Keratinocyte (primary cell): ENCODE results near the gene ALS2CL. TPM values are rescaled to one million over a fixed set of nuclear protein-coding genes. Genes with fewer than 3 reads are reported as not detected.

Experiments
- DNase-seq: peaks from one replicate; pipeline ENCODE4 v3.0.0-alpha.2; 2011; ENCODE audit warnings: low read depth, missing footprints, low spot score
- FAIRE-seq: peaks from 2 replicates; lab custom pipeline; 2011; peaks lifted over from hg19 to GRCh38; lab: Jason Lieb, UNC
- H2AFZ ChIP-seq: 2 replicates; pipeline ENCODE4 v1.6.0; 2012; ENCODE audit warnings: low read length, control low read depth, inconsistent platforms; ENCODE audit not compliant: control insufficient read depth
- H3K27ac ChIP-seq: 2 replicates; pipeline ENCODE4 v1.5.1; 2011; ENCODE audit warnings: low read length; ENCODE audit not compliant: control insufficient read depth, insufficient read depth
- H3K27me3 ChIP-seq: 3 replicates; pipeline ENCODE4 v1.6.0; 2011; ENCODE audit warnings: low read length; ENCODE audit not compliant: control insufficient read depth, insufficient read depth; ENCODE audit errors: extremely low read depth
- H3K36me3 ChIP-seq, 2 experiments: 2 replicates in 1 of 2; 3 replicates in 1 of 2; pipeline ENCODE4 v1.5.1; 2011; ENCODE audit warnings: low read length in 2 of 2, mild to moderate bottlenecking in 1 of 2; ENCODE audit not compliant: control insufficient read depth in 2 of 2, insufficient read depth in 2 of 2; ENCODE audit errors: extremely low read depth in 1 of 2
- H3K4me1 ChIP-seq: 3 replicates; pipeline ENCODE4 v1.5.1; 2011; ENCODE audit warnings: low read length; ENCODE audit not compliant: control insufficient read depth, insufficient read depth; ENCODE audit errors: extremely low read depth
- H3K4me2 ChIP-seq: 3 replicates; pipeline ENCODE4 v1.6.0; 2011; ENCODE audit warnings: low read depth, low read length; ENCODE audit not compliant: control insufficient read depth, insufficient read depth; ENCODE audit errors: extremely low read depth
- H3K4me3 ChIP-seq, 3 experiments: fragments of 200-600 bp in 1 of 3; sonication (generic) in 1 of 3; 2 replicates in 2 of 3; 3 replicates in 1 of 3; pipeline ENCODE4 v1.5.1; 2011 to 2016; ENCODE audit warnings: low read length in 3 of 3, mild to moderate bottlenecking in 3 of 3, control low read depth in 2 of 3, inconsistent platforms in 1 of 3, low read depth in 1 of 3, mixed read lengths in 1 of 3, mixed run types in 1 of 3, moderate library complexity in 1 of 3; ENCODE audit not compliant: control insufficient read depth in 2 of 3, insufficient read depth in 2 of 3; ENCODE audit errors: extremely low read depth in 1 of 3
- H3K79me2 ChIP-seq: 2 replicates; pipeline ENCODE4 v1.6.0; 2012; ENCODE audit warnings: low read length; ENCODE audit not compliant: control insufficient read depth, insufficient read depth
- H3K9ac ChIP-seq: 3 replicates; pipeline ENCODE4 v1.6.0; 2011; ENCODE audit warnings: low read length; ENCODE audit not compliant: control insufficient read depth, insufficient read depth; ENCODE audit errors: extremely low read depth
- H3K9me1 ChIP-seq: 3 replicates; pipeline ENCODE4 v1.6.0; 2011; ENCODE audit warnings: low read length; ENCODE audit not compliant: control insufficient read depth, insufficient read depth; ENCODE audit errors: extremely low read depth
- H3K9me3 ChIP-seq: 2 replicates; pipeline ENCODE4 v1.5.1; 2012; ENCODE audit warnings: low read depth, low read length; ENCODE audit not compliant: control insufficient read depth
- H4K20me1 ChIP-seq: 3 replicates; pipeline ENCODE4 v1.6.0; 2011; ENCODE audit warnings: low read length; ENCODE audit not compliant: control insufficient read depth, insufficient read depth; ENCODE audit errors: extremely low read depth
- CTCF ChIP-seq, 3 experiments: IDR thresholded peaks in 1 of 3; conservative IDR thresholded peaks in 1 of 3; optimal IDR thresholded peaks in 1 of 3; 2 replicates in 2 of 3; 3 replicates in 1 of 3; pipeline versions ENCODE3 to v1.5.1; 2011; ENCODE audit warnings: low read length in 3 of 3, mild to moderate bottlenecking in 3 of 3, moderate library complexity in 2 of 3, control low read depth in 1 of 3, inconsistent platforms in 1 of 3; ENCODE audit not compliant: insufficient read depth in 2 of 3; ENCODE audit errors: extremely low read depth in 1 of 3
- EZH2 ChIP-seq: IDR thresholded peaks from one replicate; pipeline ENCODE4 v1.6.1; 2012; ENCODE audit warnings: inconsistent platforms, mild to moderate bottlenecking, low read length, moderate library complexity
- dilution Hi-C: fragments of 300-500 bp; cut with MboI; formaldehyde crosslinking; loops from one replicate; pipeline ENCODE4 v1.7.0; 2020; ENCODE audit warnings: low sequenced_read_pairs; ENCODE audit not compliant: extremely low pct_ligation_motif_present
- polyA plus RNA-seq, 5 experiments: library from polyadenylated mRNA; depleted of rRNA in 3 of 5; stranded (reverse) in 3 of 5; stranded (forward) in 1 of 5; unstranded in 1 of 5; fragments of >200 nt; gene quantifications; 1 replicate in 1 of 5; 2 replicates in 3 of 5; 3 replicates in 1 of 5; pipeline versions ENCODE4 v1.2.1 to v1.2.3, GENCODE V29; 2011 to 2012; ENCODE audit warnings: missing spikeins in 2 of 5, low read depth in 1 of 5, low replicate concordance in 1 of 5

ALS2CL gene
- polyA plus RNA-seq, 1 donor (not counting 4 experiments of a cell fraction or from before 2014, with no cell fraction given), result 40.9 TPM

GRCh38 chr3:46668116-46668515, 25.4 kb downstream of the ALS2CL start:
- H3K9me3 ChIP-seq, result no peaks in the 10 kb centered on the region
- DNase-seq, result no peak
- H4K20me1 ChIP-seq, result no peaks in the 10 kb centered on the region
- no peak for FAIRE-seq
- H3K9ac ChIP-seq, result no peak overlapping the region
- dilution Hi-C loops, result no loop called here
- no peak overlapping the region for H3K27ac ChIP-seq
- H3K36me3 ChIP-seq, result peaks cover 15% of the 10 kb centered on the region in 2 experiments
- no peak overlapping the region for H3K4me3 ChIP-seq
- H3K27me3 ChIP-seq, result no peaks in the 10 kb centered on the region
- TF ChIP-seq CTCF (optimal IDR thresholded peaks at IDR 0.05 in 1 of 3, IDR thresholded peaks at IDR 0.05 in 1 of 3, conservative IDR thresholded peaks at IDR 0.05 in 1 of 3; ENCODE audit: extremely low read depth in 1 of 3, insufficient read depth in 2 of 3, low read length in 3 of 3) (no peak), EZH2 (no peak)
- no peaks in the 10 kb centered on the region for H3K9me1 ChIP-seq
- no peaks in the 10 kb centered on the region for H3K4me1 ChIP-seq
- H3K79me2 ChIP-seq, result no peaks in the 10 kb centered on the region
- H3K4me2 ChIP-seq, result no peak overlapping the region
- H2AFZ ChIP-seq, result no peak overlapping the region

GRCh38 chr3:46667657-46668056, 25.8 kb downstream of the ALS2CL start:
- no peaks in the 10 kb centered on the region for H3K4me1 ChIP-seq
- H3K4me2 ChIP-seq, result no peak overlapping the region
- H3K9ac ChIP-seq, result no peak overlapping the region
- dilution Hi-C loops, result no loop called here
- H3K27me3 ChIP-seq, result no peaks in the 10 kb centered on the region
- no peak for DNase-seq
- H3K36me3 ChIP-seq, result peaks cover 12 to 15% of the 10 kb centered on the region in 2 experiments
- no peak overlapping the region for H3K4me3 ChIP-seq
- FAIRE-seq, result no peak
- H2AFZ ChIP-seq, result no peak overlapping the region
- H3K9me3 ChIP-seq, result no peaks in the 10 kb centered on the region
- no peak overlapping the region for H3K27ac ChIP-seq
- no peaks in the 10 kb centered on the region for H3K9me1 ChIP-seq
- H4K20me1 ChIP-seq, result no peaks in the 10 kb centered on the region
- TF ChIP-seq EZH2, result no peak
- TF ChIP-seq CTCF (optimal IDR thresholded peaks at IDR 0.05 in 1 of 3, IDR thresholded peaks at IDR 0.05 in 1 of 3, conservative IDR thresholded peaks at IDR 0.05 in 1 of 3; ENCODE audit: extremely low read depth in 1 of 3, insufficient read depth in 2 of 3, low read length in 3 of 3), result no peak
- H3K79me2 ChIP-seq, result no peaks in the 10 kb centered on the region
